ENCODE data around the gene SMKR1. TPM values are rescaled to one million over a fixed set of nuclear protein-coding genes. Genes with fewer than 3 reads are reported as not detected.

The SMKR1 gene
- total RNA-seq (not detected), polyA plus RNA-seq (under 1 TPM in 1 of 2 donors, not detected in 1; 0.28 TPM)
- long read RNA-seq, donor 1, result 0 reads
- long read RNA-seq, donor 2, result 0 reads
- long read RNA-seq, donor 3, result 0 reads

- TF ChIP-seq CTCF (IDR thresholded peaks at IDR 0.05), result no peak
- peak; percentile 81 to 93 (median 88) for ATAC-seq
- H3K4me3 ChIP-seq, result peak within 1 kb of the TSS; percentile 28 to 63 (median 56)
- peaks cover 0 to 30% (median 9%) of the 10 kb centered on the region in 7 donors for H3K27me3 ChIP-seq
- no peaks in the 10 kb centered on the region for H3K9me3 ChIP-seq
- 7 to 8% methylated on average over 78 to 89 of the region's 89 CpGs for WGBS, 2 donors
- H3K4me1 ChIP-seq, result peaks cover 5 to 12% (median 8%) of the 10 kb centered on the region in 9 donors
- intact Hi-C loops (cut with DNase I), result loop anchor here in 3 of 10 donors (10.0 kb wide), 2 partner anchors 133 to 143 kb away; no protein-coding TSS in a partner anchor
- no peak within 1 kb of the TSS for H3K27ac ChIP-seq
- no peaks in the 10 kb centered on the region for H3K36me3 ChIP-seq
- peak; percentile 59 to 74 for DNase-seq
These were observed at the start of gene SMKR1 for GRCh38 chr7:129501760-129502707. SMKR1 (plus strand) TSS chr7:129502531; CDS start chr7:129502825, 294 bp downstream.

- WGBS, 2 donors, result 88 to 90% methylated on average over 2 of the region's 2 CpGs
- peaks cover 0 to 29% (median 0%) of the 10 kb centered on the region in 9 donors for H3K36me3 ChIP-seq
- H3K4me1 ChIP-seq, result peaks cover 3 to 26% (median 10%) of the 10 kb centered on the region in 9 donors
- peaks cover 0 to 17% (median 7%) of the 10 kb centered on the region in 11 donors for H3K9me3 ChIP-seq
- no peak overlapping the region for H3K4me3 ChIP-seq
- no peak for DNase-seq
- intact Hi-C loops (cut with DNase I), result no loop called here
- H3K27me3 ChIP-seq, result no peaks in the 10 kb centered on the region
- peak overlapping the region in 4 of 10 donors; percentile 36 to 50 (median 41) for H3K27ac ChIP-seq
- ATAC-seq, result no peak
- no peak for TF ChIP-seq CTCF (IDR thresholded peaks at IDR 0.05)
These were observed 49.6 kb upstream of the SMKR1 start for GRCh38 chr7:129452589-129453231.

- no peak for TF ChIP-seq CTCF (IDR thresholded peaks at IDR 0.05)
- H3K9me3 ChIP-seq, result peaks cover 0 to 9% (median 3%) of the 10 kb centered on the region in 11 donors
- ATAC-seq (peak; percentile 63 to 85 (median 76)), DNase-seq (peak in 1 of 2 donors; percentile 21)
- H3K27me3 ChIP-seq, result no peaks in the 10 kb centered on the region
- H3K36me3 ChIP-seq, result peaks cover 0 to 29% (median 7%) of the 10 kb centered on the region in 9 donors
- intact Hi-C loops (cut with DNase I), result no loop called here
- H3K4me1 ChIP-seq, result peaks cover 3 to 26% (median 10%) of the 10 kb centered on the region in 9 donors
- H3K4me3 ChIP-seq, result no peak overlapping the region
- H3K27ac ChIP-seq, result peak overlapping the region in 8 of 10 donors; percentile 16 to 55 (median 42)
- 46 to 61% methylated on average over 1 of the region's 1 CpG for WGBS, 2 donors
These were observed 48.7 kb upstream of the SMKR1 start for GRCh38 chr7:129453510-129454248.

Measured in heart right ventricle (tissue), 16 donors.